Heart right ventricle (tissue), 16 donors: ENCODE data around the gene COL8A1. TPM values are rescaled to one million over a fixed set of nuclear protein-coding genes. Genes with fewer than 3 reads are reported as not detected.

ENCODE experiments used
- ATAC-seq, 8 donors: fragments of 200-7000 bp; cut with Tn5 transposase; one replicate each; pipeline ENCODE4 v1.9.1; 2020; ENCODE audit warnings: mild to moderate bottlenecking in 8 of 8, moderate library complexity in 8 of 8, moderate number of reproducible peaks in 1 of 8
- DNase-seq, 2 donors: peaks; one replicate each; pipeline ENCODE4 v3.0.0-alpha.2; 2020
- H3K27ac ChIP-seq, 10 donors: fragments of 200-600 bp; sonication (generic) in 2 of 10; one replicate each; pipeline versions ENCODE4 v1.5.0 to v1.8.0; 2020 to 2022; ENCODE audit warnings: mild to moderate bottlenecking in 3 of 10
- H3K27me3 ChIP-seq, 7 donors: fragments of 200-600 bp; one replicate each; pipeline ENCODE4 v1.8.0; 2021 to 2022; ENCODE audit warnings: mild to moderate bottlenecking in 2 of 7
- H3K36me3 ChIP-seq, 9 donors: fragments of 200-600 bp; sonication (generic) in 1 of 9; one replicate each; pipeline versions ENCODE4 v1.5.0 to v1.8.0; 2020 to 2022; ENCODE audit warnings: mild to moderate bottlenecking in 2 of 9
- H3K4me1 ChIP-seq, 9 donors: fragments of 200-600 bp; sonication (generic) in 1 of 9; one replicate each; pipeline versions ENCODE4 v1.5.0 to v1.8.0; 2020 to 2022; ENCODE audit warnings: mild to moderate bottlenecking in 4 of 9
- H3K4me3 ChIP-seq, 10 donors: fragments of 200-600 bp; sonication (generic) in 2 of 10; one replicate each; pipeline versions ENCODE4 v1.5.0 to v1.8.0; 2020 to 2022; ENCODE audit warnings: mild to moderate bottlenecking in 7 of 10, moderate library complexity in 2 of 10
- H3K9me3 ChIP-seq, 11 donors: fragments of 200-600 bp in 10 of 11; sonication (generic) in 2 of 11; one replicate each; pipeline versions ENCODE4 v1.5.0 to v1.8.0; 2013 to 2022; ENCODE audit warnings: mild to moderate bottlenecking in 2 of 11, control low read depth in 1 of 11, moderate library complexity in 1 of 11
- CTCF ChIP-seq, 9 donors: fragments of 200-600 bp; sonication (generic) in 2 of 9; IDR thresholded peaks; one replicate each; pipeline versions ENCODE4 v1.5.0 to v1.8.0; 2021 to 2022; ENCODE audit warnings: antibody characterized with exemption in 9 of 9, mild to moderate bottlenecking in 5 of 9, moderate library complexity in 1 of 9
- WGBS, 2 donors: extraction: QIAGEN DNeasy Blood & Tissue Kit; methylation state at CpG; one replicate each; pipeline ENCODE4 v1.1.7; 2013; ENCODE audit warnings: inconsistent platforms in 1 of 2; 5-methylcytosine and 5-hydroxymethylcytosine counted together
- intact Hi-C, 10 donors: fragments of 100-400 bp; cut with DNase I; formaldehyde crosslinking; loops; one replicate each; pipeline versions ENCODE4 v1.11.1 to v1.14.2; 2022
- polyA plus RNA-seq, 2 donors: library from polyadenylated mRNA; stranded (reverse); fragments of 200-250 nt; gene quantifications; one replicate each; pipeline ENCODE4 v1.2.3, GENCODE V29; 2013
- total RNA-seq, 10 donors: library from RNA; stranded (reverse); fragmentation: NEBNext Ultra II Directional in 3 of 10; extraction: Animal tissue kit (Norgen Biotek cat#: 25700) in 3 of 10; gene quantifications; one replicate each; pipeline versions ENCODE4 v1.2.1 to v1.2.4, GENCODE V29; 2021 to 2023
- donor health status: Arrhythmogenic right ventricular cardiomyopathy.
- donor health status: ischemic (EF 13 %, LVEDD 7.1; RV severe dilation, severe dysfunction).
- donor health status: healthy with polysubstance abuse.
- donor health status: DM: no; HTN: yes; CAD: no.
- donor health status: DM: no; HTN: no; CAD: no.
- donor health status: ischemic (EF 25% LVEDD 6.9; RV normal size, moderate dysfunction).
- donor health status: ischemic (EF 25% LVEDD 5.7; RV mildly dilated, moderate dysfunction).
- donor health status: healthy.
- donor health status: DM: yes; HTN: yes; CAD: no.
- donor health status: Ischemic cardiomyopathy.
- donor health status: ischemic (EF 35%, LVEDD 5.7; RV mildly dilated, moderate dysfunction).
- donor health status: nonischemic (EF 11% LVEDD 7.7; RV severe dilation, severe dysfunction).
- donor health status: DM: yes; HTN: yes; CAD: no.
- donor health status: PGD.
- donor health status: ischemic (EF 29% LVEDD 5.4; RV normal size, mild dysfunction).
- donor health status: nonischemic (EF 23%, LVEDD 6.1; RV moderate dilation, normal function).

The COL8A1 gene
- total and polyA plus RNA-seq, 12 donors, result 7.5 to 32.2 (median 14.5) TPM

DNA sequence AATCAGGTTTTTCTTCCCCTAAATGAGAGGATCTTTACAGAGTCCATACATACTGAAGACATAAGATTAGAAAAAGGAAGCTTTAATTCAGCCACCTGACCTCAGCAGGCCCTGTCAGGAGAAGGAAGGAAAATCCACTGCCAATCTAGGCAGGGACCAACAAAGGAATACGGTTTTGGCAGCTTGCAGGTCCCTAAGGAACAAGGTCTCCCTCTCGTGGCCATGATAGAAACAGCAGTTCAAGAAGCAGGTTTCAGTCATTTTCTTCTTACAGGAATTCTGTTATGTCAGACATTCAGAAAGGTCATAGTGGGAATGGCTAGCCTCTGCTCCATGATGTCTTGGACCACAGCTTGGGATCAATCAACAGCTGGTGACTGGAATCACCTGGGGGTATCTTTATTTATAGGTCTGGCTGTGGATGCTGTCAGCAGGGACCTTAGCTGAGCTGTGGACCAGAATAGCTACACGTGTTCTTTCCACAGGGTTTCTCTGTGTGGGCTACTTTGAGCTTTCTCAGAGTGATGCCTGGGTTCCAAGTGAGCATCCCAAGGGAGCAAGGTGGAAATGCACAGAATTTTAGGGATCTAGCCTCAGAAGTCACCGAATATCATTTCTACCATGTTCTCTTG, 169.9 kb downstream of the COL8A1 start:
- TF ChIP-seq CTCF (IDR thresholded peaks at IDR 0.05), result peak; percentile 60 to 87 (median 80)
- WGBS, 2 donors, result 39 to 40% methylated on average over 4 of the region's 4 CpGs
- Histone ChIP-seq H3K36me3 (no peaks in the 10 kb centered on the region), H3K27ac (no peak overlapping the region), H3K4me1 (peaks cover 0 to 3% (median 0%) of the 10 kb centered on the region in 9 donors), H3K4me3 (no peak overlapping the region), H3K27me3 (no peaks in the 10 kb centered on the region), H3K9me3 (peaks cover 0 to 16% (median 11%) of the 10 kb centered on the region in 11 donors)
- intact Hi-C loops, result loop anchor here in 1 of 10 donors (5.0 kb wide), 1 partner anchor 786 kb away; no protein-coding TSS in a partner anchor
- ATAC-seq (peak; percentile 10 to 60 (median 54)), DNase-seq (peak in 1 of 2 donors; percentile 39)

DNA sequence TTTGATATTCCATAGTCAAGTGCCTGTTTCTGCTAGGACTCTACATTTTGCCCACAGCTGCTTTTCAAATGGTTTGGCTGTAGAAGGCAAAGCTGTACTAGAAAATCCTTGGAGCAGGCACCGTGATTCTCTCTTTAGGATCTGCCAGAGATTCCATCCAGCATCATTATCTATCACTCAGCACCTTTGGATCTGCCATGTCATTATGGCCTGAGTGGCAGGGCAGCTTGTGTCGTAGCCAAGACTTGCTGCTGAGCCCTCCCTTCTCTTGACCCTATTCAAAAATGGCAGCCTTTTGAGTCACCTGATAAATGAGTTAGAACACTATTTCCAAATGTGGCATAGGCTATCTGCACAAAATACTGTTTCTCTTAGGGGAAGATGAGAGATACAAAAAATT, 171.2 kb downstream of the COL8A1 start:
- intact Hi-C loops, result loop anchor here in 1 of 10 donors (5.0 kb wide), 1 partner anchor 787 kb away; no protein-coding TSS in a partner anchor
- no peak for TF ChIP-seq CTCF (IDR thresholded peaks at IDR 0.05)

DNA sequence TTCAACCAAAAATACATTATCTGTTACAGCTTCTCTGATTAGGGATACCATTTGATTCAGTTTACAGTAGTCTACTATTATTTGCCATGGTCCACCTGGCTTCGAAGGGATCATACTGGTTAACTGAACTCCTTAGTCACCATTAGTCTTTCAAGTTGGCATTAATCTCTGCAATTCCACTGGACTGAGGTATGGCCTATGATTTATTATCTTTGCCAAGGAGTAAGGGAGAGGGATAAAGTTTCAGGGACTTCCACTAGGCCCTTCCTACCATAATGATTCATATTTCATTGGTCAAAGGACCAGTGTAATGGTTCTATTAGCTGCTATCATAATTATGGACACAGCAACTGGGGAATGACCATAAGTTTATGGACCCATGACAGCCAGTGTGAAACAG, 172.0 kb downstream of the COL8A1 start:
- ATAC-seq (no peak), DNase-seq (no peak)
- intact Hi-C loops, result loop anchor here in 1 of 10 donors (10.0 kb wide), 1 partner anchor 904 kb away; no protein-coding TSS in a partner anchor
- no peaks in the 10 kb centered on the region for H3K36me3 ChIP-seq
- 92 to 94% methylated on average over 1 of the region's 1 CpG for WGBS, 2 donors
- H3K9me3 ChIP-seq, result peaks cover 0 to 6% (median under 1%) of the 10 kb centered on the region in 11 donors
- H3K27me3 ChIP-seq, result no peaks in the 10 kb centered on the region
- TF ChIP-seq CTCF (IDR thresholded peaks at IDR 0.05), result no peak
- H3K27ac ChIP-seq, result no peak overlapping the region
- no peak overlapping the region for H3K4me3 ChIP-seq
- peaks cover 0 to 2% (median 0%) of the 10 kb centered on the region in 9 donors for H3K4me1 ChIP-seq

More for the DNA sequence above, 171.2 kb downstream of the COL8A1 start:
- Histone ChIP-seq H3K4me1 (peaks cover 0 to 2% (median 0%) of the 10 kb centered on the region in 9 donors), H3K27ac (no peak overlapping the region), H3K4me3 (no peak overlapping the region), H3K36me3 (no peaks in the 10 kb centered on the region), H3K27me3 (no peaks in the 10 kb centered on the region), H3K9me3 (peaks cover 0 to 14% (median 9%) of the 10 kb centered on the region in 11 donors)
- DNase-seq (no peak), ATAC-seq (peak in 4 of 8 donors; percentile 15 to 54 (median 30))
- WGBS, 2 donors, result 32 to 54% methylated on average over 2 of the region's 2 CpGs

GRCh38 chr3:99817047-99817436, 178.6 kb downstream of the COL8A1 start:
- peak overlapping the region in 9 of 10 donors; percentile 78 to 93 (median 88) for H3K27ac ChIP-seq
- intact Hi-C loops, result loop anchor here in 1 of 10 donors (10.0 kb wide), 1 partner anchor 898 kb away; no protein-coding TSS in a partner anchor
- no peaks in the 10 kb centered on the region for H3K27me3 ChIP-seq
- H3K4me1 ChIP-seq, result peaks cover 0 to 23% (median 19%) of the 10 kb centered on the region in 9 donors
- TF ChIP-seq CTCF (IDR thresholded peaks at IDR 0.05), result no peak
- 1% methylated on average over 15 of the region's 15 CpGs for WGBS, 2 donors
- no peaks in the 10 kb centered on the region for H3K36me3 ChIP-seq
- peak overlapping the region; percentile 61 to 93 (median 74) for H3K4me3 ChIP-seq
- H3K9me3 ChIP-seq, result no peaks in the 10 kb centered on the region
- DNase-seq (no peak), ATAC-seq (peak in 6 of 8 donors; percentile 7 to 41 (median 12))
